Ectodermal cell (in vitro differentiated cells): Measurements from ENCODE around the gene UNC119B.

ENCODE experiments used
- H3K27ac ChIP-seq: 2 replicates; pipeline ENCODE4 v1.7.0; 2013; ENCODE audit warnings: mild to moderate bottlenecking, low read depth, low read length; ENCODE audit not compliant: insufficient read depth, poor library complexity, severe bottlenecking
- H3K27me3 ChIP-seq: 2 replicates; pipeline ENCODE4 v1.7.0; 2013; ENCODE audit warnings: mild to moderate bottlenecking, low read length; ENCODE audit not compliant: insufficient read depth, control insufficient read depth, poor library complexity, severe bottlenecking
- H3K36me3 ChIP-seq: one replicate; pipeline ENCODE4 v1.7.0; 2013; ENCODE audit warnings: low read length; ENCODE audit not compliant: control insufficient read depth, insufficient read depth
- H3K4me1 ChIP-seq: one replicate; pipeline ENCODE4 v1.7.0; 2013; ENCODE audit warnings: low read length; ENCODE audit not compliant: control insufficient read depth, insufficient read depth
- H3K4me3 ChIP-seq: 2 replicates; pipeline ENCODE4 v1.7.0; 2013; ENCODE audit warnings: low read depth, low read length, control low read depth; ENCODE audit not compliant: insufficient read depth
- H3K9me3 ChIP-seq: 2 replicates; pipeline ENCODE4 v1.7.0; 2013; ENCODE audit warnings: mild to moderate bottlenecking, low read length, moderate library complexity; ENCODE audit not compliant: control insufficient read depth
- WGBS, 2 experiments: methylation state at CpG; one replicate each; pipeline ENCODE4 v1.1.7; 2013; ENCODE audit warnings: missing lambda C conversion rate in 2 of 2; 5-methylcytosine and 5-hydroxymethylcytosine counted together

Gene UNC119B

DNA sequence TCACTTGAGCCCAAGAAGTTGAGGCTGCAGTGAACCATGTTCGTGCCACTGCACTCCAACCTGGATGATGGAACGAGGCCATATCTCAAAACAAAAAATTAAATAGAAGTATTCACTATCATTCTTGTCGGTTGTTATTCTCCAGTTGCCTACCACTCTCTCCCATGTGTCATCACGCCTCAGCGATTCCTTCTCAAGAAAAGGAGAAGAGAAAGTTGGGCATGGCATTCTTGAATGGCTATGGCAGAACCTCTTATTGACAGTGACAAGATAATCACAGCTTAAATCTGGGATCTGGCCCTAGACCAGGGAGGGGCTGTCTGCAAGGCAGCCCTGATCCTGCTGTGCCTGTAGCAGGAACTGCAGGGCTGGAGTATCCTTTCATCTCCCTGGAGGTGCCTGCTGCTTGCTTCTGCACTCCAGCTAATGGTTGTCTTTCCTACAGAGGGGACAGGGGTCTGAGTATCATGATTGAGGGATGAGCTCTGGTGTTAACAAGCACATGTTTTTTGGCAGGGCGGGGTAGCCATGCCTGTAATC, 36.1 kb upstream of the UNC119B start:
- 94% methylated on average over 6 of the region's 6 CpGs for WGBS, 2 experiments
- no peaks in the 10 kb centered on the region for H3K9me3 ChIP-seq
- peaks cover 6% of the 10 kb centered on the region for H3K4me1 ChIP-seq
- H3K27me3 ChIP-seq, result no peaks in the 10 kb centered on the region
- no peak overlapping the region for H3K4me3 ChIP-seq
- H3K27ac ChIP-seq, result no peak overlapping the region
- no peaks in the 10 kb centered on the region for H3K36me3 ChIP-seq

DNA sequence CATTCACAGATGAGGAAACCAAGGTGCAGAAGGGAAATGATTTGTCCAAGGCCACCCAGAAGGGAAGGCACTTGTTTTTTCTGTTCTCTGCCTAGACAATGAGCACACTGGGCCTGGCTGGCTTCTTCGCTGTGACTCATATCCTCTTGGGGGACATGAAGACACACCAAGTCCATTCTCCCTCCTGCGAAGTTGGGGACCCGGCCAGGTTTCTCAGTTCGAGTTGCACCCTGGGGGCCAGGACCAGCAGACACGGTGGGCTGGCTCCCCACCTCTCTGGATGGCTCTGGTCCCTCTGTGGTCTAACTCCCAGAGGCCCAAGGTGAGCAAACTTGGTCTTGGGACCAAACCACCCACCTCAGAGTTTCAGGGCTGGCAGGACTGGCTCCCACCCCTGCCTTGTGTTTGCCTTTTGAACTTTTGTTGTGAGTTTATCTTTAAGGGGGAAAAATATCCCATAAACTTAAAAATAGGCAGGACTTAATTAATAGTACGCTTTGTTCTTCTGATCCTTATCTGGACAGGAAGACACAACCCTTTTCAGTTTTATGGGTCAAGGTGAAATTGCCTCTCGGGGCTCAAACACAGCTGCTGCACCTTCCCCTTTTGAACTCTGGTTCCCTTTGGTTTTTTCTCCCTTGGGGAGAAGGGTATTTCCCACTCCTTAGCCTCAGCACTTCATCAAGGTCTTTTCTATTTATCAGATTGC, 32.3 kb upstream of the UNC119B start:
- Histone ChIP-seq H3K27me3 (no peaks in the 10 kb centered on the region), H3K9me3 (no peaks in the 10 kb centered on the region), H3K27ac (no peak overlapping the region), H3K36me3 (no peaks in the 10 kb centered on the region), H3K4me3 (no peak overlapping the region), H3K4me1 (peaks cover 7% of the 10 kb centered on the region)
- 86 to 88% methylated on average over 7 of the region's 7 CpGs for WGBS, 2 experiments

DNA sequence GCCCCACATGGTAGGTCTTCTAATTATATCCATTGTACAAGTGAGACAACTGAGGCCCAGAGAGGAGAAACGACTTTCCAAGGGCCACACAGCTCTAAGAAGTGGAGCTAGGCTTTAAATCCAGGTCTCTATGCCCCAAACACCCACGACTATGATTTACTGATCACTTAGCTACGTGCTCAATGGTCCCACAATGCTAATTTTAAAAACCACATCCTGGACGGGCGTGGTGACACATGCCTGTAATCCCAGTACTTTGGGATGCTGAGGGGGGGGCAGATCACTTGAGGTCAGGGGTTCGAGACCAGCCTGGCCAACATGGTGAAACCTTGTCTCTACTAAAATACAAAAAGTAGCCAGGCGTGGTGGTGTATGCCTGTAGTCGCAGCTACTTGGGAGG, 31.7 kb upstream of the UNC119B start:
- Histone ChIP-seq H3K9me3 (no peaks in the 10 kb centered on the region), H3K27ac (no peak overlapping the region), H3K36me3 (no peaks in the 10 kb centered on the region), H3K27me3 (no peaks in the 10 kb centered on the region), H3K4me3 (no peak overlapping the region), H3K4me1 (peaks cover 7% of the 10 kb centered on the region)
- WGBS, 2 experiments, result 88 to 90% methylated on average over 8 of the region's 8 CpGs

DNA sequence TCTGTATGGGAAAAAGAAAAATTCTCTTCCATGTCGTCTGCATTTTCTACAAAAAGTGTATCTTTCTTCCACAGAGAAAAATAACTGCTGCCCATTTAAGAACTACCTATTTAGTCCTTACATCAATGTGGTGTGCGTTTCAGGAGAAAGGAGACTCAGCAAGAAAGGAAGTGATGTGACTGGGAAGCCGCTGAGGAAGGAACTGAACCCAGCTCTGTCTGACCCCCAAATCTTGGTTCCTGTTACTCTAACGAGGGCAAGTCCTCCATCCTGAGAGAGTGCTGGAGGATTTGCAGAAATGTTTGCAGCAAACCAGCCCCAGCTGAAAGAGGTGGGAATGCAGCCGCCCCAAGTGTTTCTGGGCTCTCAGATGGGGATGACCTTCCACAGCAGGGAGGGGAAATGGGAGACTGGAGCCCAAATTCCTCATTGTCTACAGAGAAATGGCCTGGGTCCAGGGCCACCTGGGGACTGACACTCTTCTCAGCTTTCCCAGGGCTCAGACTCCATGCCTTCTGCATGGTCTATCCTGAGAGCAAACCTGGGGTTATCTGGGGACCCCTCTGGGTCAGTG, 30.0 kb upstream of the UNC119B start:
- H3K4me1 ChIP-seq, result peaks cover 7% of the 10 kb centered on the region
- no peaks in the 10 kb centered on the region for H3K27me3 ChIP-seq
- no peaks in the 10 kb centered on the region for H3K36me3 ChIP-seq
- no peak overlapping the region for H3K4me3 ChIP-seq
- H3K27ac ChIP-seq, result no peak overlapping the region
- 70 to 78% methylated on average over 5 of the region's 5 CpGs for WGBS, 2 experiments
- H3K9me3 ChIP-seq, result no peaks in the 10 kb centered on the region

DNA sequence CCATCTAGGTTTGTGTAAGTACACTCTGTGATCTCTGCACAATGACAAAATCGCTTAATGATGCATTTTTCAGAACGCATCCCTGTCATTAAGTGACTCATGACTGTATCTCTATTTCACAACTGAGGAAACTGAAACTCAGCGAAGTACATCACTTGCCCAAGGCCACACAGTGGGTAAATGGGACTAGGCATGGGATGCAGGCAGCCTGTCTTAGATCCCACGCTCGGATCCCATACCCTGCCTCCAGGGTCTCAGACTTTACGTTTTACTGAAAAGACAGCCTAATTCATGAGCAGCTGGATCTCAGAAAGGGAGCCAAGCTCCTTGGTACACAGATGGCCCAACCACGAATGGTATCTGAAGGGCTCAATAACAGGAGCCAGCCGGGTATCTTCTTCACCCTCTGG, 25.7 kb upstream of the UNC119B start:
- H3K9me3 ChIP-seq, result no peaks in the 10 kb centered on the region
- no peak overlapping the region for H3K27ac ChIP-seq
- H3K27me3 ChIP-seq, result no peaks in the 10 kb centered on the region
- 87 to 88% methylated on average over 8 of the region's 8 CpGs for WGBS, 2 experiments
- no peak overlapping the region for H3K4me3 ChIP-seq
- H3K36me3 ChIP-seq, result no peaks in the 10 kb centered on the region
- H3K4me1 ChIP-seq, result peaks cover 22% of the 10 kb centered on the region

DNA sequence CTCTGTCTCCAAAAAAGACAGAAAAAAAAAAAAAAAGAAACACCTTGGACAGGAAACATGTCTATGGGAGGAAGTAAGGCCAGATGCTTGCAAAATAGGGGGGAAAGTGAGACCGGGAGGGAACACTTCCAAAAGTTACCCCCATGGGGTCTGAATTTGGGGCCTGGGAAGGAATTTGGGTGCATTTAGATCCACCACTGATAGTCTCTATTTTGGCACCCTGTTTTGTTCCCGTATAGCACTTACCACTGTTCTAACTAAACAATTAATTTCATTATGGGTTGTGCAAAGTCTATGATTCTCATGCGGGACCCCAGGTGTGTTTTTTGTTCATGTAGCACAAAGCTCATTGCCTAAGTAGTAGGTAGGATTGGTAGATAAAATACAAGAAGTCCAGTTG, 24.7 kb upstream of the UNC119B start:
- H3K36me3 ChIP-seq, result no peaks in the 10 kb centered on the region
- WGBS, 2 experiments, result 93 to 100% methylated on average over 3 of the region's 3 CpGs
- H3K4me3 ChIP-seq, result peak overlapping the region; percentile 83
- peaks cover 21% of the 10 kb centered on the region for H3K4me1 ChIP-seq
- no peak overlapping the region for H3K27ac ChIP-seq
- no peaks in the 10 kb centered on the region for H3K27me3 ChIP-seq
- H3K9me3 ChIP-seq, result no peaks in the 10 kb centered on the region

DNA sequence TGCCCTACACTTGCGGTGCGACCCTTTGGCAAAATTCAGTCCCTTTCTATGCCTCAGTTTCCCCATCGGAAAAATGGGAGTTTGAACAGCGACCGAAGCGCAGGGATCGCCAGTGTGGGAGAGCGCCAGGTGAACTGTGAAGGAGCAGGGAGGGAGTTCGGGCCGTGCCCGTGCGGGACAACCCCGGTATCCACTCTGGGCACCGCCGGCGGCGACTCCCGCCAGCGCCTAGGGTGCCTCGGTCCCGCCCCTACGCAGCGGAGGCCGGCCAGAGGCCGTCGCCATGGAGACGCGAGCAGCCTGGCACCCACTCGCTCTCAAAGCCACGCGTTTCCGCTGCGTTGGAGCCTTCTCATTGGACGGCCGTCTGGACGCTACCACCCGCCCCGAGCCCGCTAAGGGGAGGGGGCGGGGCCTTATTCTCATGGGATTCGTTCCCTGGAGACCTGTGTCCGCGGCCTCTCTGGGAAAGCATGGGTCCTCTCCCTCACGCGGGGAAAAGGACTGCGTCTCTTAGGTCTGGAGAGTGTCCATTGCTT, 24.0 kb upstream of the UNC119B start:
- Histone ChIP-seq H3K9me3 (no peaks in the 10 kb centered on the region), H3K4me3 (peak overlapping the region; percentile 83), H3K27ac (peak overlapping the region; percentile 82), H3K4me1 (peaks cover 19% of the 10 kb centered on the region), H3K36me3 (no peaks in the 10 kb centered on the region), H3K27me3 (no peaks in the 10 kb centered on the region)
- 1% methylated on average over 46 of the region's 46 CpGs for WGBS, 2 experiments

DNA sequence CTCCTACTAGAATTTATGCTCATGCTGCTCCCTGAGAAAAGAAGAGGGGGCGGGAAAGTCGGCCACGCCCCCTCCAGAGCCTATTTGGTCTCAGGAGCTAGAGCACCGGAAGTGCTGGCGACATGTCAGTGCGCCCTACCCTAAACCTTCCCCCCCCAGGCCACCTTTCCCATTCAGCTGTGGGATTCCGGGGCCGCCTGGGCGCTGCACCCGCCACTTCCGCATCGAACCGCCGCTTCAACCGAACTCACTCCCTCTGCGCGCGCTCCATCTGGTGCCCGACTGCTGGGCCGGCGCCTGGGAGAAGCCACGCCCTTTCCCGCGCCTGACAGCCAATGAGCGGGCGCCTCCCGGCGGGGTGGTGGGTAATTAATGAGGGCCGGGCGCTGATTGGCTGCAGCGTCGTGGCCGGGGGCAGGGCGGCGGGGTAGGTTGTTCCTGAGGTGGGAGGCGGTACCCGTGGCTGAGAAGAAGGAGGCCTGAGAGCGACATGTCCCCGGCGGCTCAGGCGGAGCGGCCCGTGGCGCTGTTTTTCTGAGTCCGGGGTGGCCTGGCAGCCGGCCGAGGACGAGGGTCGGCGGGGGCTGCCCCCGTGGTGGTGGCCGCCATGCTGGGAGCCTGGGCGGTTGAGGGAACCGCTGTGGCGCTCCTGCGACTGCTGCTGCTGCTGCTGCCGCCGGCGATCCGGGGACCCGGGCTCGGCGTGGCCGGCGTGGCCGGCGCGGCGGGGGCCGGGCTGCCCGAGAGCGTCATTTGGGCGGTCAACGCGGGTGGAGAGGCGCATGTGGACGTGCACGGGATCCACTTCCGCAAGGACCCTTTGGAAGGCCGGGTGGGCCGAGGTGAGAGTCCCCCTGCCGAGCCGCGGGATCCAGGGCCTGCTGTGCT, 23.3 kb upstream of the UNC119B start, which contains the start of gene MLEC:
MLEC (plus strand) TSS at position 460 of the 888 bp plus-strand sequence; CDS start at position 608, 148 bp downstream.
- peak within 1 kb of the TSS; percentile 83 for H3K4me3 ChIP-seq
- peaks cover 19% of the 10 kb centered on the region for H3K4me1 ChIP-seq
- no peaks in the 10 kb centered on the region for H3K36me3 ChIP-seq
- H3K9me3 ChIP-seq, result no peaks in the 10 kb centered on the region
- WGBS, 2 experiments, result 0% methylated on average over 84 of the region's 84 CpGs
- peak within 1 kb of the TSS; percentile 82 for H3K27ac ChIP-seq
- no peaks in the 10 kb centered on the region for H3K27me3 ChIP-seq

DNA sequence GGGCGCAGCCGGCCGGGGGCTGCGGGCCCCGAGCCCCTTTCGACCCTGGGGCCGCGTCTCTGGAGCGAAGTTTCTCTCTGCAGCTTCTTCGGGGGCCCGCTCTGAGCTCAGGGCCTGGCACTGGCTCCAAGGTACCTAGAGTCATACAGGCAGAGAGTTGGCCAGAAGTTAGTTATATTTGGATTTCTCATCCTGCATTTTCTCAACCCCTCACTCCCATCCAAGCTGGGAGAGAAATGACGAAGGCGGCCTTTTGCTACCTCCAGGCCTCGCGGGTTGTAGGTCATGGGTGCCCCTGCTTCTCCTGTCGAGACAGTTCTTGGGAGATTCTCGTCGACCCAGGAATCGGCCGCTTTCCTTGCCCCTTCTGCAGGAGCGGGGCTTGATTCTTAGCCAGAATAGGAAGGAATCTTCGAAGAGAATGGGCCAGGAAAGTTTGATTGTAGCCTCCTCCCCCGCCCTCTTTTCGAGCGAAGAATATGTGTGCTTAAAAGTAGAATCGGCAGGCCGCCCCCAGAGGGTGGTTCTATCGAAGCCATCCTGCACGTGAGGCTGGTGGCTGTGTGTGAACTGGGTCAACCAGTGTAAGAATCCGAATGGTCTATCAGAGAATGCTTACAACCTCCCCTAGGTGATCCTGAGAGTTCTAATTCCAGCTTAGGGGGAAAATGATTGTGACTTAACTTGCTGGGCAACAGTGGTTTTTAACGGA, 22.5 kb upstream of the UNC119B start:
- Histone ChIP-seq H3K9me3 (no peaks in the 10 kb centered on the region), H3K27me3 (no peaks in the 10 kb centered on the region), H3K4me3 (peak overlapping the region; percentile 83), H3K27ac (no peak overlapping the region), H3K4me1 (peaks cover 25% of the 10 kb centered on the region), H3K36me3 (no peaks in the 10 kb centered on the region)
- WGBS, 2 experiments, result 0 to 1% methylated on average over 31 of the region's 31 CpGs
